Activated CD4-positive, CD25-positive, alpha-beta regulatory T cell (primary cell): ENCODE data around the gene METTL9.
"Not testable (repeated sequence)": the region's sequence is repeated elsewhere in the genome, so short reads cannot be mapped to it uniquely, and the experiment has no call there.

Experiments used
- DNase-seq, 4 experiments: peaks; one replicate each; lab custom pipeline; 2025; lab: John Stamatoyannopoulos, UW

METTL9 gene

DNA sequence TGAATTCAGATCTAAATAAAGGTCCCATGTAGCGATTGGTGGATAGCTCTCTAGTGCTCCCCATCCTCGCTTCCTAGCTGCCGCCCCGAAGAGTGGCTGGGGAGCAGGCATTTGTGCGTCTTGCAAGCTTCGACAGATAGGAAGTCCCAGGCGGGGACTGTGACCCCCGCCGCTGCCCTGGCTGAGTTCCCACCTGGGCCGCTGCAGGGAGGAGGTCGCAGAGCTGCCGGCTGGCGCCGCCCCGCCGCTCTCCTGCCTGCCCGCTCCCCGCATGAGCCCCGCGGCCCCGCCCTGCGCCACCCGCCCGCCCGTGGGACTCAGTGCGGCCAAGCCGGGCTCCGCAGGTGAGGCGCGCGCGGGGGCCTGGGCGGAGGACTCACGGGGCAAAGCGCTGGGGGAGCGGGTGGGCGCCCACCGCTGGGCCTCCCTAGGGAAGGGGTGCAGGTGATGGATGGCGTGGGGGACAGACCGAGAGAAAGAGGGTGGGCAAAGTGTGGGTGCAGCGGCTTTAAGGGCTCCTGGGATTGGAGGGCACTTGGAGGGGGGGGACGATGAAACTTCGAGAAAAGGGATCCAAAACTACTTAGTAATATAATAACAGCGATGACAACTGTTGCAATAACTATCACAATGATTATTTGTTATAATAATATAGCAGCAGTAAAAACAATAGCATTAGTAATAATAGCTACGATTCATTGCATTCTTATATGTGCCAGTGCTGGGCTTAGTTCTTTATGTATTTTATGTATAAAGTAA lies 64.7 kb downstream of the METTL9 start, which contains the start of gene OTOA:
OTOA (plus strand) TSS at position 80 of the 759 bp plus-strand sequence. CDS start 14,547 bp downstream, outside the sequence.
- no peak for DNase-seq

- DNase-seq = no peak
Observed at GRCh38 chr16:21664801-21665492, 65.6 kb downstream of the METTL9 start.

GRCh38 chr16:21666772-21667171 lies 67.4 kb downstream of the METTL9 start:
- no peak for DNase-seq

- no peak for DNase-seq
Observed at GRCh38 chr16:21667575-21667974, 68.2 kb downstream of the METTL9 start.

DNA sequence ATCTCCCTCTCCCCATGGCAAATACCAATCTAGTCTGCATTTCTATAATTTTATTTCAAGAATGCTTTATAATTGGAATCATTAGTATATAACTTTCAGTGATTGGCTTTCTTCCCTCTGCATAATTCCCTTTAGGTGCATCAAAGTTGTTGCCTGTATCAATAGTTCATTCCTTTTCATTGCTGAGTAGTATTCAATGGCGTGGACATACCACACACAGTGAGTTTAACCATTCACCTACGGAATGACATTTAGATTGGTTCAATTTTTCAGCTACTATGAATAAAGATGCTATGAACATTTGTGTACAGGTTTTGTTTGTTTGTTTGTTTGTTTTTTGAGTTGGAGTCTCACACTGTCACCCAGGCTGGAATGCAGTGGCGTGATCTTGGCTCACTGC lies 74.1 kb downstream of the METTL9 start:
- DNase-seq = no peak

DNA sequence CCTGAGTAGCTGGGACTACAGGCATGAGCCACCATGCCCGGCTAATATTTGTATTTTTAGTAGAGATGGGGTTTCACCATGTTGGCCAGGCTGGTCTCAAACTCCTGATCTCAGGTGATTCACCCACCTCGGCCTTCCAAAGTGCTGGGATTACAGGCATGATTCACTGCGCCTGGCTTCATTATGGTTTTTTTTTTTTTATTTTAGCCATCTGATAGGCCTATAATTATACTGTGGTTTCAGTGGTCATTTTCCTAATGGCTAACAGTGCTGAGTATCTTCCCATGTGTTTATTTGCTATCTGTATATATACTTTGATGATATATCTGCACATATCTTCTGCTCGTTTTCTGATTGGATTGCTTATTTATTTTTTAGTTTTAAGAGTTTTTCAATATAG lies 75.1 kb downstream of the METTL9 start:
- DNase-seq = not testable (repeated sequence)

GRCh38 chr16:21680714-21681113 lies 81.3 kb downstream of the METTL9 start:
- DNase-seq = not testable (repeated sequence)

GRCh38 chr16:21683184-21683583 lies 83.8 kb downstream of the METTL9 start:
- DNase-seq = no peak

- DNase-seq = no peak
Observed at GRCh38 chr16:21684199-21684598, 84.8 kb downstream of the METTL9 start.

GRCh38 chr16:21685034-21685455 lies 85.7 kb downstream of the METTL9 start:
- no peak for DNase-seq

DNA sequence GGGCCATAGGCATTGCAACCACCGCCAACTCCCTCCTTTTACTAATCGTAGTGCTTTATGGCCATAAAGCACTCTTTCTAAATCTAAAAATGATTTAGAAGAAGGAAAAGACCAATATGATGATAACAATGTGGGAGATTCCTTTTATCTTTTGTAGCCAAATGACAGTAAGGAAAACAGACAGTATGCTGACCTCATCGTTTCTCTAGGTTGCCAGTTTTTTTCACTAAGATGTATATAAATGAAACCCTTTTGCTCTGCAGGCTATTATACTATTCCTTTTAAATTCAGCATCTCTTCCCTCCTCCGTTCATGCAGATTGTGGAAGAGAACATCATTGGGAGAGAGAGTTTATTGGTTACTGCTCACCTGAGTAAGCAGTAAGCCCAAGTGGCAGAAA lies 89.7 kb downstream of the METTL9 start:
- no peak for DNase-seq

GRCh38 chr16:21690967-21691366 lies 91.6 kb downstream of the METTL9 start:
- DNase-seq = not testable (repeated sequence)

DNA sequence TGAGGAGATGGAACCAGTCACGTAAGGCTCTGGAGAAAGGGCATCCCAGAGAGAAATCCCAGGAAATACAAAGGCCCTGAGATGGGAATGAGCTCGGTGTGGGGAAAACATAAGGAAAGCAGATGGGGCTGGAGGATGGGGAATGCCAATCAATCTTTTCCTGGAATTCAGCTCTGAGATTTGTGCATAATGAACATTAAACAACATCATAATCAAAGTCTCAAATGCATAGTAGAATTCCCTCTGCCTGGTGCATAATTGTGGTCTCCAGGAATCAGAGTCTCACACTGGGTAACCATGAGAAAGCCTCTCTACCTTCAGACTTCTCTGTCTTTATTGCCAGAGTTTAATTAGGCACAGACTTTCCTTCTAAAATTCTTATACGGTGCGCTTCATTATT lies 95.2 kb downstream of the METTL9 start:
- no peak for DNase-seq

- DNase-seq = no peak
Observed at GRCh38 chr16:21697032-21697431, 97.7 kb downstream of the METTL9 start.

DNA sequence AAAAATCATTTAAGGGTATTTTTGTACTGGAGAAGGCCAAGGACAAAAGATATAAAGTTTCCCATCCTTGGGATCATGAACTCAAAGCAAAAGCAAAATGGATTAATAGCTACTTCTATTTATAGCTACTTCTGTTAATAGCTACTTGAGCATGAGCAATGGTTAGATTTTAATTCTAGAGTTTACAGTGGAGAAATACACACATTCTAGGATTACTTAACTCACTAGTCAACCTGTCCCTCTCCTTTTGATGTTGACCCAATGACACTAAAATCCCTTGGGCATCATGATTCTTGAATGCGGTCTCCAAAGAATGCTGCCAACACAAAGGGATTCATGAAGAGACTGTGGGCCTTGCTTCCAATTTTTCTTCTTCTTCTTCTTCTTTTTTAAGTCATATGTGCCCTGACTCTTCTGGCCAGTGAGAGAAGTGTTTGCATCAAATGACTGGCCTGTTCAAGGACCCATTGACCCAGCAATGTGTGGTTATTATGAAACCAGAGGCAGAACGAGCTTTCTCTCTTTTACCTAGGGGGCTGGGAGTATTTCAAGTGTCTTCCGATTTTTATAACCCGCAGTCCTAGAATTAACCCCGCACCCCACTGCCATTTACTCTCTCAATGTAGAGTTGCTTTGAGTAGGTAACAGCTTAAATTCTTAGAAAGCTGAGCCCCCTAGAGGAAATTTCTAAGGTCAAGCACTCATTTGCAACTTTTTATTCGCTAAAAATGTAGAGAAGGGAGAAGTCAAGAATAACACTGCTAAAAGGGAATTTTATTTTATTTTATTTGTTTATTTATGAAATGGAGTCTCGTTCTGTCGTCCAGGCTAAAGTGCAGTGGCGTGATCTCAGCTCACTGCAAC lies 99.0 kb downstream of the METTL9 start:
- DNase-seq = no peak

DNA sequence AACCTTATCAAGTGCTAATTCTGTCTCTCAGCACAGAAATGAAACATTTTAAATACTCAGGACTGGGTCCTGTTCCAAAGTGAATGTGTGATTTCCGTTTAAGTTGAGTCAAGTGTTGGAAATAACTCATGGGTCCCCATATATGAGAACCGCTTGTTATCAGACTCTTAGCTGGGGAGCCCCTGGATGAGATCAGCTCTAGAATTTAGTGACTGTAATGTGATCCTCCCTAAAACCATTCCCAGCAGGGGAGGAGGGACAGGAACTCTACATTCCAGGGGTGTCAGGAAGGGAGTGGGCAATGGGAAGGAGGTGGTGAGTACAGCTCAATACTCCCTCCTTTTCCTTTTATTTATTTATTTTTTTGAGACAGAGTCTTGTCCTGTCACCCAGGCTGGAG lies 101.9 kb downstream of the METTL9 start:
- DNase-seq = no peak

- DNase-seq = no peak
Observed at GRCh38 chr16:21702276-21702675, 102.9 kb downstream of the METTL9 start.

GRCh38 chr16:21703156-21703555 lies 103.8 kb downstream of the METTL9 start:
- no peak for DNase-seq

DNA sequence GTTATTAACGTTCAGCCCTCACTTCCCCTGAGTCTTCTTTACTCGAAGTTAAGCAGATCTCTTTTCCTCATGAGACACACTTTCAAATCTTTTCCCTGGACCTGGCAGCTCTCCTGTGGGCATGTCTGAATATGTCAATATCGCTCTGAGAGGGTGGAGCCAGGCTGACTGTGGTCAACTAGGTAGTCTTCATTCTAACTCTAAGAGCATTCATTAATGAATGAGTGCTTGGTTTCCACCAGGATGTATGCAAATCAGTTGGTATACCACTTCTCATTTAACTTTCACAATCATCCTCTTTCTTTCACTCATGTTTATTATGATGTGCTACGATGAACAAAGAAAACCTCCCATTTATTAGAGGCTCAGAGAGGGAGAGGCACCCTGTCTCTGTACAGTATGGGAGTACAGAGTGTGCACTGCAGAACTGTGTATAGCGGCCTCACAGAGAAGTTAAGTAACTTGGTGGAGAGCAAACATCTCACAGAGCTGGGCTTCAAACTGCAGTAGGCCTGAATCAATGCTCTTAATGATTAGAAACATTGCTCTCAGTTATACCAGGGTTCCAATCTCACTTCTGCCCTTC lies 104.3 kb downstream of the METTL9 start:
- DNase-seq = no peak

GRCh38 chr16:21704266-21704665 lies 104.9 kb downstream of the METTL9 start:
- no peak for DNase-seq

DNA sequence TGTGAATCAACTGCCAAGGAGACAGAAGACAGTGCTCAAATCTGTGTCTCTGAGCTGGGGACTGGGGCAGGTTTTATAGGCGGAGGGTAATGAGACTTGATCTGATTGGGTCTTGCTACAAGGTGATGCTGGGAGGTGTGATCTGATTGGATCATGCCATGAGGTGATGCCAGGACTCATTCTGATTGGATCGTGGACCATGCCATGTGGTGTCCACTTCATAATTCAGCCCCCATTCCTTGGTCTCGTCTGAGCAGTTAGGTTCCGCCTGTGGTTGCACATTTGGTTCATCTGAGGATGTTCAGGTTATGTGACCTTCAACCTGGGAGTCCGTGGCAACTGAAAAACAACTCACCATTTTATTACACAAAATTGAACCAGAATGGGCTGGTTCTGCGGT lies 105.4 kb downstream of the METTL9 start:
- DNase-seq = no peak
